ENCODE results near the gene SNCG.
"Not testable (repeated sequence)": the region's sequence is repeated elsewhere in the genome, so short reads cannot be mapped to it uniquely, and the experiment has no call there.

SNCG gene

GRCh38 chr10:86944471-86944870 is 13.9 kb upstream of the SNCG start:
- in situ Hi-C loops (cut with MboI; ENCODE audit: low sequenced_read_pairs), result no loop called here

- in situ Hi-C loops (cut with MboI; ENCODE audit: low sequenced_read_pairs), result no loop called here
Observed at GRCh38 chr10:86944907-86945306, 13.5 kb upstream of the SNCG start.

- in situ Hi-C loops (cut with MboI; ENCODE audit: low sequenced_read_pairs), result no loop called here
Observed at GRCh38 chr10:86945361-86946212, 12.8 kb upstream of the SNCG start.

GRCh38 chr10:86946213-86947155 is 11.9 kb upstream of the SNCG start:
- in situ Hi-C loops (cut with MboI; ENCODE audit: low sequenced_read_pairs), result no loop called here

- in situ Hi-C loops (cut with MboI; ENCODE audit: low sequenced_read_pairs), result not testable (repeated sequence)
Observed at GRCh38 chr10:86947806-86948205, 10.6 kb upstream of the SNCG start.

- in situ Hi-C loops (cut with MboI; ENCODE audit: low sequenced_read_pairs), result no loop called here
Observed at GRCh38 chr10:86950349-86950748, 8.1 kb upstream of the SNCG start.

- in situ Hi-C loops (cut with MboI; ENCODE audit: low sequenced_read_pairs), result no loop called here
Observed at GRCh38 chr10:86951184-86951761, 7.1 kb upstream of the SNCG start.

GRCh38 chr10:86952106-86952505 is 6.3 kb upstream of the SNCG start:
- in situ Hi-C loops (cut with MboI; ENCODE audit: low sequenced_read_pairs), result no loop called here

GRCh38 chr10:86952697-86953096 is 5.7 kb upstream of the SNCG start:
- in situ Hi-C loops (cut with MboI; ENCODE audit: low sequenced_read_pairs), result not testable (repeated sequence)

GRCh38 chr10:86953747-86954680 is 4.4 kb upstream of the SNCG start:
- in situ Hi-C loops (cut with MboI; ENCODE audit: low sequenced_read_pairs), result no loop called here

GRCh38 chr10:86954681-86955500 is 3.5 kb upstream of the SNCG start:
- in situ Hi-C loops (cut with MboI; ENCODE audit: low sequenced_read_pairs), result no loop called here

GRCh38 chr10:86955501-86956194 is 2.8 kb upstream of the SNCG start:
- in situ Hi-C loops (cut with MboI; ENCODE audit: low sequenced_read_pairs), result no loop called here

GRCh38 chr10:86956195-86956847 is 2.1 kb upstream of the SNCG start:
- in situ Hi-C loops (cut with MboI; ENCODE audit: low sequenced_read_pairs), result no loop called here

- in situ Hi-C loops (cut with MboI; ENCODE audit: low sequenced_read_pairs), result no loop called here
Observed at GRCh38 chr10:86956848-86957448, 1.5 kb upstream of the SNCG start.

GRCh38 chr10:86957471-86958115 is 806 bp upstream of the SNCG start, which contains the start of gene MMRN2:
MMRN2 (minus strand) TSS chr10:86957615; CDS start chr10:86957541, 74 bp downstream.
- in situ Hi-C loops (cut with MboI; ENCODE audit: low sequenced_read_pairs), result no loop called here

- in situ Hi-C loops (cut with MboI; ENCODE audit: low sequenced_read_pairs), result no loop called here
Observed at GRCh38 chr10:86958901-86959736, 720 bp downstream of the SNCG start.

- in situ Hi-C loops (cut with MboI; ENCODE audit: low sequenced_read_pairs), result no loop called here
Observed at GRCh38 chr10:86959737-86960002, 1.3 kb downstream of the SNCG start.
